Hematopoietic multipotent progenitor cell treated with erythropoietin and hydrocortisone succinate and interleukin-3 and kit ligand, for 4 days (in vitro differentiated cells): ENCODE measurements around the gene TFF2.

ENCODE experiments used
- DNase-seq: peaks from one replicate; pipeline ENCODE4 v3.0.0-alpha.2; 2015

TFF2 gene

GRCh38 chr21:42317826-42318746, 32.7 kb downstream of the TFF2 start:
- DNase-seq = no peak

- no peak for DNase-seq
Measured at GRCh38 chr21:42317341-42317741, 33.5 kb downstream of the TFF2 start.

GRCh38 chr21:42316891-42317290, 33.9 kb downstream of the TFF2 start:
- no peak for DNase-seq

GRCh38 chr21:42315296-42315891, 35.4 kb downstream of the TFF2 start, which contains the start of gene TFF3:
TSS of gene TFF3 (minus strand) at chr21:42315409. CDS start at chr21:42315374, 35 bp downstream.
- DNase-seq = no peak

GRCh38 chr21:42314616-42315295, 36.0 kb downstream of the TFF2 start:
- no peak for DNase-seq

DNA sequence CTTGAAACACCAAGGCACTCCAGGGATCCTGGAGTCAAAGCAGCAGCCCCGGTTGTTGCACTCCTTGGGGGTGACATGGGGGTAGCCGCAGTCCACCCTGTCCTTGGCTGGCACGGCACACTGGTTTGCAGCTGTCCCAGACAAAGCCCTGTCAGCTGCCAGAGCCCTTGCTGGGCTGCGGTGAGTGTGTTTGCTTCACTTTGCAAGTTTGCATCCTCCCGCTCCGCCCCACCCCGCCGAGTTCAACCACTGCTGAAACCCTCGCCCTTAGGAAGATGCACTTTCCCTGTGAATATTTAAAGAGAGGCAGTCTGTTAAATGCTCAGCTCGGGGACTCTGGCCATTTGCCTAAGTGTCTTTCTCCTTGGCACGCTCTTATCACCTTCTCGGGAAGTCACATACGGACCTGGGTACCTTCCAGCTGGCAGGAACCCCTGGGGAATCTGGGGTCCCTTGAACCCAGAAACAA, 37.3 kb downstream of the TFF2 start:
- no peak for DNase-seq

- no peak for DNase-seq
Measured at GRCh38 chr21:42312626-42313104, 38.1 kb downstream of the TFF2 start.

- no peak for DNase-seq
Measured at GRCh38 chr21:42311816-42312625, 38.8 kb downstream of the TFF2 start.

- DNase-seq = no peak
Measured at GRCh38 chr21:42311160-42311559, 39.6 kb downstream of the TFF2 start.

DNA sequence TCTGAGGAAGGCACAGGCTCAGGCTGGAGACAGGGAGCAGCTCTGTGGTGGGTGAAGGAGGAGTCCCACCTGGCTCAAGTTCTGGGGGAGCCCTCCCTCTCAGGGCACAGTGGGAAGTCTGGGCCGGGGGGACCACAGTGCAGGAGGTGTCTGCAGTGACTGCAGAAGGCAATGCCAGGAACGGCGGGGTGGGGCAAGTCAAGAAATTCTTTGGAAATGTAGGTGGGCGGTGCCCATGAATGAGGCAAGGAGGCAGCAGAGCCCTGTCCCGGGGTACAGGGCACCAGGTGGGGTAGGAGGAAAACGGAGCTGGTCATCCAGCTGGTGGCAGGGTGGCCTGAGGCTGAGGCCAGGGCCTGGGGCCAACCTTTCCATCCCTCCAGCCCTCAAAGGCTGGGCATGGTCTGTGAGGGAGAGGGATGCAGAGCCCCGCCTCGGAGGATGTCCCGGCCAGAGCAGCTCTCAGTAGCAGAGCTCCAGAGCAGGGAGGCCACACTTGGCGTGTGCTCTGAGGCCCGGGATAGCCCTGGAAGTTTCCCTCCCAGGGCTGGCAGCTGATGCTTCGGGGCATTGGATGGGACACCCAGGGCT, 40.3 kb downstream of the TFF2 start:
- DNase-seq = no peak

DNA sequence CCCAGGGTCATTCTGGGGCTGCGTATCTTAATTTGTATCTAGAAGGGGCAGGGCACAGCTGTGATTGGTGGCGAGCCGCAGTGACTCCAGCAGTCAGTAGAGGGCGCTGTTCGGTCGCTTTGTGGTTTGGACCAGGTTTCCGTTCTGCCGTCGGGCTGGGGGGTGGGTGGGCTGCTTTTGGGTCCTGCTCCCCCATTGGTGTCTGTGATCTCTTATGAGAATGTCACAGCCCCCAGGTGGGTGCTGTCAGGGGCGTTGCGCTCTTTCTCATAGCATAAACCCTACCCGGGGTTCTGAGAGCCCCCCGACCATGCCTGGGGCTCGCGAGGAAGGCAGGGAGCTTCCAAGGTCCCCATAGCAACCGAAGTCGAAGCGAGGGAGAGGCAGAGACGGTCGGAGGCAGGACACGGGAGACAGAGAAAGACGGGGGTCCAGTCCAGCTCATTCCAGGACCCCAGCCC, 41.0 kb downstream of the TFF2 start:
- peak; percentile 74 for DNase-seq

GRCh38 chr21:42308914-42309752, 41.7 kb downstream of the TFF2 start:
- DNase-seq = no peak

- DNase-seq = peak; percentile 47
Measured at GRCh38 chr21:42308161-42308913, 42.5 kb downstream of the TFF2 start.

GRCh38 chr21:42307106-42307505, 43.7 kb downstream of the TFF2 start:
- no peak for DNase-seq

DNA sequence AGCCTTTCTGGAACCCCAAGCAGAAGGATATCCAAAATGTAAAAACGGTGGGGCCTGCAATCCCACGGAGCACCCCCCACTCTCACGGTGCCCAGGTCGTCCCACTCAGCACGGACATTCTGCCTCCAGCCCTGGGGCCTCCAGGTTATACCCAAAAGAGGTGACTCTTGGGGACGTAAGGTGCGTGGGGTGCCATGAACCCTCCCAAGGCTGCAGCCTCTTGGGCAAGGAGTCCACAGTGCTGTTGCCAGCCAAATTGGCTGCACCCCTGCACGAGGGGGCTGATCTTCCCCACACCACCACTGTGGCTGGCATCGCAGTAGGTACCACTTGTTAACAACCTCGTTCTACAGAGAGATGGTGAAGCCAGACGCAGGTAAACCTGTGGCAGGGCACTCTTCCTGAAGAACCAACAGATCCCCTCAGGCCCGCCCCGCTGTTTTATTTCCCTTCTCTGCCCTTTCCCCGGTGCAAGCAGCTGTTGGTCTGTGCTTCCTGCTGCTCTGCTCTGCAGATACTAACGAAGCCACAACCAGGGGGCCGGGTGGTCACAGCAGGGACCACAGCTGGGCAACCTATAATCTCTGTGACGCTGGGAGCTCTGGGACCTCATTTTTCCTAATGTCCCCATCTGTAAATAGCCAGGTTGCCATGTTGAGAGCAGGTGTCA, 44.3 kb downstream of the TFF2 start:
- DNase-seq = peak; percentile 63

DNA sequence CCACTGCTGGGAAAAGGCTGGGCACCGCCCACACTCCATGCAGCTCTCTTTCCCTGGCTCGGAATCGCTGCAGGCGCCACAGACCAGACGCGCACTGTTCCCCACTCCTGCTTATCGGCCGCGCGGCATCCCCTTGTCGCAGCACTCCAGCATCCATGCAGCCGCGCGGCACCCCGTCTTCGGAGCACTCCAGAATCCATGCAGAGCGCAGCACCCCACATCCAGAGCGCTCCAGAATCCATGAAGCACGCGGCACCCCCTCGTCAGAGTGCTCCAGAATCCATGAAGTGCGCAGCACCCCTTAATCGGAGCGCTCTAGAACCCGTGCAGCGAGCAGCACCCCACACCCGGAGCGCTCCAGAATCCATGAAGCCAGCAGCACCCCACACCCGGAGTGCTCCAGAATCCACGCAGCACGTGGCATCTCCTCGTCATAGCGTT, 45.1 kb downstream of the TFF2 start:
- DNase-seq = no peak

GRCh38 chr21:42304556-42305454, 46.0 kb downstream of the TFF2 start:
- no peak for DNase-seq

GRCh38 chr21:42303443-42303842, 47.4 kb downstream of the TFF2 start:
- DNase-seq = no peak
